ENCODE measurements around the gene LCN15.

The LCN15 gene

GRCh38 chr9:136754059-136754572, 10.2 kb downstream of the LCN15 start:
- DNase-seq (ENCODE audit: low read depth): no peak
- TF ChIP-seq CTCF (conservative IDR thresholded peaks at IDR 0.05; ENCODE audit: control insufficient read depth, insufficient read depth, low read depth, low read length): no peak
- H3K4me3 ChIP-seq (ENCODE audit: control insufficient read depth, low read depth, low read length): no peak overlapping the region

GRCh38 chr9:136753371-136754058, 10.8 kb downstream of the LCN15 start:
- DNase-seq (ENCODE audit: low read depth): no peak
- TF ChIP-seq CTCF (conservative IDR thresholded peaks at IDR 0.05; ENCODE audit: control insufficient read depth, insufficient read depth, low read depth, low read length): no peak
- no peak overlapping the region for H3K4me3 ChIP-seq (ENCODE audit: control insufficient read depth, low read depth, low read length)

GRCh38 chr9:136751814-136752213, 12.5 kb downstream of the LCN15 start:
- DNase-seq (ENCODE audit: low read depth): no peak
- no peak for TF ChIP-seq CTCF (conservative IDR thresholded peaks at IDR 0.05; ENCODE audit: control insufficient read depth, insufficient read depth, low read depth, low read length)
- H3K4me3 ChIP-seq (ENCODE audit: control insufficient read depth, low read depth, low read length): no peak overlapping the region

- DNase-seq (ENCODE audit: low read depth): no peak
- no peak for TF ChIP-seq CTCF (conservative IDR thresholded peaks at IDR 0.05; ENCODE audit: control insufficient read depth, insufficient read depth, low read depth, low read length)
- H3K4me3 ChIP-seq (ENCODE audit: control insufficient read depth, low read depth, low read length): no peak overlapping the region
Measured at GRCh38 chr9:136751244-136751643, 13.1 kb downstream of the LCN15 start.

GRCh38 chr9:136750526-136750925, 13.8 kb downstream of the LCN15 start:
- no peak for TF ChIP-seq CTCF (conservative IDR thresholded peaks at IDR 0.05; ENCODE audit: control insufficient read depth, insufficient read depth, low read depth, low read length)
- H3K4me3 ChIP-seq (ENCODE audit: control insufficient read depth, low read depth, low read length): no peak overlapping the region
- no peak for DNase-seq (ENCODE audit: low read depth)

GRCh38 chr9:136748666-136749611, 15.4 kb downstream of the LCN15 start:
- H3K4me3 ChIP-seq (ENCODE audit: control insufficient read depth, low read depth, low read length): no peak overlapping the region
- DNase-seq (ENCODE audit: low read depth): no peak
- TF ChIP-seq CTCF (conservative IDR thresholded peaks at IDR 0.05; ENCODE audit: control insufficient read depth, insufficient read depth, low read depth, low read length): no peak

Measured in fibroblast of mammary gland (primary cell).